HL-60 (cell line): ENCODE results near the gene SMYD2.

Experiments
- DNase-seq, 2 experiments: peaks; one replicate each; pipeline ENCODE4 v3.0.0-alpha.2; 2010 to 2020; ENCODE audit warnings: low read depth in 1 of 2, low spot score in 1 of 2
- H3K27ac ChIP-seq: fragments of 250-450 bp; sonication (Bioruptor Pico); replicated peaks from 2 replicates; pipeline ENCODE4 v1.5.1; 2020; ENCODE audit warnings: mild to moderate bottlenecking, moderate library complexity
- H3K27me3 ChIP-seq: fragments of 250-450 bp; sonication (Bioruptor Pico); 2 replicates; pipeline ENCODE4 v1.5.1; 2021; ENCODE audit warnings: mild to moderate bottlenecking, moderate library complexity; ENCODE audit not compliant: insufficient read depth, poor library complexity, severe bottlenecking
- H3K4me3 ChIP-seq: replicated peaks from 2 replicates; pipeline ENCODE4 v1.5.1; 2011; ENCODE audit warnings: mild to moderate bottlenecking, control low read depth, low read length; ENCODE audit not compliant: insufficient read depth
- CTCF ChIP-seq: IDR thresholded peaks from one replicate; pipeline ENCODE4 v1.5.1; 2011; ENCODE audit warnings: low read length, control low read depth, inconsistent platforms; ENCODE audit not compliant: insufficient read depth
- GABPA ChIP-seq: IDR thresholded peaks from 2 replicates; pipeline ENCODE4 v1.6.1; 2012; ENCODE audit warnings: low read depth
- POLR2AphosphoS5 ChIP-seq: IDR thresholded peaks from 2 replicates; pipeline ENCODE4 v1.6.1; 2012; ENCODE audit warnings: low read depth
- REST ChIP-seq: IDR thresholded peaks from 2 replicates; pipeline ENCODE4 v1.6.1; 2012; ENCODE audit warnings: low read depth; ENCODE audit not compliant: insufficient replicate concordance
- SPI1 ChIP-seq: IDR thresholded peaks from 2 replicates; pipeline ENCODE4 v1.6.1; 2012; ENCODE audit warnings: low read depth, mild to moderate bottlenecking, borderline replicate concordance

The SMYD2 gene

GRCh38 chr1:214312530-214313051 lies 31.6 kb downstream of the SMYD2 start:
- no peak for TF ChIP-seq GABPA
- no peak for TF ChIP-seq POLR2AphosphoS5
- TF ChIP-seq SPI1: no peak
- no peak for TF ChIP-seq REST
- no peak for TF ChIP-seq CTCF

GRCh38 chr1:214314178-214314843 lies 33.4 kb downstream of the SMYD2 start:
- no peaks in the 10 kb centered on the region for H3K27me3 ChIP-seq
- no peak for TF ChIP-seq POLR2AphosphoS5
- no peak for TF ChIP-seq SPI1

More at GRCh38 chr1:214312530-214313051, 31.6 kb downstream of the SMYD2 start:
- H3K27me3 ChIP-seq: no peaks in the 10 kb centered on the region
- no peak overlapping the region for H3K27ac ChIP-seq
- no peak for DNase-seq
- no peak overlapping the region for H3K4me3 ChIP-seq

GRCh38 chr1:214316593-214316992 lies 35.6 kb downstream of the SMYD2 start:
- Histone ChIP-seq H3K27ac (no peak overlapping the region), H3K27me3 (no peaks in the 10 kb centered on the region), H3K4me3 (no peak overlapping the region)
- TF ChIP-seq SPI1 (no peak), POLR2AphosphoS5 (no peak), CTCF (no peak), REST (no peak), GABPA (no peak)
- no peak for DNase-seq

More at GRCh38 chr1:214314178-214314843, 33.4 kb downstream of the SMYD2 start:
- no peak overlapping the region for H3K27ac ChIP-seq
- no peak overlapping the region for H3K4me3 ChIP-seq
- no peak for DNase-seq

- no peak overlapping the region for H3K4me3 ChIP-seq
Measured at GRCh38 chr1:214317300-214317699, 36.3 kb downstream of the SMYD2 start.

More at GRCh38 chr1:214317300-214317699, 36.3 kb downstream of the SMYD2 start:
- no peak for DNase-seq
- Histone ChIP-seq H3K27me3 (no peaks in the 10 kb centered on the region), H3K27ac (no peak overlapping the region)
- TF ChIP-seq REST: no peak
- TF ChIP-seq CTCF: no peak
- TF ChIP-seq SPI1: no peak
- no peak for TF ChIP-seq POLR2AphosphoS5
- TF ChIP-seq GABPA: no peak
